OCI-LY1 (cell line): ENCODE measurements around the gene CLEC4F.

Experiments used
- H2AFZ ChIP-seq: fragments of 200-600 bp; sonication (generic), shearing (Covaris generic); 2 replicates; pipeline ENCODE4 v1.6.0; 2014; ENCODE audit warnings: antibody characterized with exemption, mild to moderate bottlenecking, low read length
- H3F3A ChIP-seq: fragments of 200-600 bp; sonication (generic), shearing (Covaris generic); 2 replicates; pipeline ENCODE4 v1.6.0; 2014; ENCODE audit warnings: mild to moderate bottlenecking, antibody characterized with exemption, low read length, moderate library complexity; ENCODE audit not compliant: insufficient read depth
- H3K27ac ChIP-seq: fragments of 200-600 bp; sonication (generic); 2 replicates; pipeline ENCODE4 v1.5.1; 2014; ENCODE audit warnings: low read length, mixed run types, mild to moderate bottlenecking, low read depth; ENCODE audit not compliant: poor library complexity, severe bottlenecking
- H3K27me3 ChIP-seq: fragments of 200-600 bp; sonication (generic); 2 replicates; pipeline ENCODE4 v1.6.0; 2014; ENCODE audit warnings: antibody characterized with exemption, mild to moderate bottlenecking, low read length, moderate library complexity; ENCODE audit not compliant: insufficient read depth
- H3K36me3 ChIP-seq: fragments of 200-600 bp; sonication (generic); 2 replicates; pipeline ENCODE4 v1.6.1; 2014; ENCODE audit warnings: mild to moderate bottlenecking, antibody characterized with exemption, low read length, moderate library complexity, mixed read lengths; ENCODE audit not compliant: insufficient read depth
- H3K4me1 ChIP-seq: fragments of 200-600 bp; sonication (generic); 2 replicates; pipeline ENCODE4 v1.5.1; 2014; ENCODE audit warnings: mild to moderate bottlenecking, low read length, moderate library complexity; ENCODE audit not compliant: insufficient read depth, severe bottlenecking
- H3K4me2 ChIP-seq: fragments of 200-600 bp; sonication (generic), shearing (Covaris generic); 2 replicates; pipeline ENCODE4 v1.6.1; 2014; ENCODE audit warnings: low read length
- H3K4me3 ChIP-seq: fragments of 200-600 bp; sonication (generic); 2 replicates; pipeline ENCODE4 v1.5.1; 2014; ENCODE audit warnings: low read length, low read depth, mild to moderate bottlenecking, mixed read lengths; ENCODE audit not compliant: poor library complexity, severe bottlenecking
- H3K79me2 ChIP-seq: fragments of 200-600 bp; shearing (Covaris generic); 2 replicates; pipeline ENCODE4 v1.6.1; 2016; ENCODE audit warnings: mixed run types, low read length, mixed read lengths; ENCODE audit not compliant: insufficient read depth
- H3K9ac ChIP-seq: fragments of 200-600 bp; sonication (generic), shearing (Covaris generic); 2 replicates; pipeline ENCODE4 v1.6.1; 2014; ENCODE audit warnings: mild to moderate bottlenecking, low read length, mixed read lengths
- H3K9me2 ChIP-seq: fragments of 200-600 bp; sonication (generic), shearing (Covaris generic); 2 replicates; pipeline ENCODE4 v1.6.1; 2014; ENCODE audit warnings: low read depth, mild to moderate bottlenecking, low read length, mixed read lengths
- H3K9me3 ChIP-seq: fragments of 200-600 bp; shearing (Covaris generic); 2 replicates; pipeline ENCODE4 v1.6.1; 2014; ENCODE audit warnings: low read length, mixed read lengths
- H4K20me1 ChIP-seq: fragments of 200-600 bp; sonication (generic), shearing (Covaris generic); 2 replicates; pipeline ENCODE4 v1.6.0; 2016; ENCODE audit warnings: mild to moderate bottlenecking, low read length; ENCODE audit not compliant: insufficient read depth
- EZH2 ChIP-seq: fragments of 200-600 bp; sonication (generic), shearing (Covaris generic); IDR thresholded peaks from 2 replicates; pipeline ENCODE4 v1.8.0; 2017; ENCODE audit warnings: borderline replicate concordance, mixed run types, mild to moderate bottlenecking, antibody characterized with exemption, low read length, moderate library complexity, mixed read lengths
- TF ChIP-seq, protein P1 (sequence below): fragments of 200-600 bp; sonication (generic), shearing (Covaris generic); IDR thresholded peaks from 2 replicates; pipeline ENCODE4 v1.5.1; 2017; ENCODE audit warnings: mild to moderate bottlenecking, antibody characterized with exemption, low read length, moderate library complexity, mixed read lengths

Gene CLEC4F

DNA sequence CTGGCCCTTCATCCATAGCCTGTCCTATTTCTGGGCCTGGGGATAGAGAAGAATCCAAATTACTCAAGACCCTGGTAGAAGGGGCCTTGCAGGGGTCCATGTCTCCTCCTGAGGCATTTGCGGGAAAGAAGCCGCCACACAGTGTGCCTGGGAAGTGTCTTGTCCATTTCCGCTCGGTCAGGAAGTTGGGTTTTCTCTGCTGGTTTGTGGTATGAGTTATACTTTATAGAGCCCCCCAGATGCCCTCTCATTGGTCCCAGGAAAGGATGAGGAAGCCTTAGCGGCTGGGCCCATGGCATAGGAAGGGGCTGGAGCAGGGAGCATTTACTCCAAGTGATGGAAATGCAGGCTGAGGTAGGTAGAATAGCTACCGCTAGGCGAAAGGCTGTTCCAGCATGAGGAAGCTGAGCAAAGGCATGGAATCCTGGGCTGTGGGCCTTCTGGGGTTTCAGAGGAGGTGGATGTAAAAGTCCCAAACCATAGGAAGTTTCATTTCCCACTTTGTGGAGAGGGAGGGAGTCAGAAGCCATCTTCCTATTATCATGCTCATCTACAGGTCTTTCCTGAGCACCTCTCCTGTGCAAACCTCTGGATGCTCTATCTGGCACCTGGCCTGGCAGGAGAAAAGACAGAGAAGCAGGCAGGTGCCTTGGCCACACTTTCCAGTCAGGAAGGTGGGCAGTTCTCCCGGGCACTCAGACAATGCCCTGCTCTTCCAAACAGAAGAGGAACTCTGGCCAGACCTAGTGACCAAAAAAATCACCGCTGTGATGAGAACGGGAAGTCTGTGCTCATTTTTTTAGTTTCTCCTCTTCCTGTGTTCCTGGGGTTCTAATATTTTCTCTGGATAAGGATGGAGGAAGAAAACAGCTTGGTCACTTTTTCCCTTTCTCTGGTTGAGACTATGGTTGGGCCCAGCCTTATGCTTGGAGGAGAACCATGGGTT lies 17.9 kb upstream of the CLEC4F start:
- Histone ChIP-seq H3K36me3 (no peaks in the 10 kb centered on the region), H3K9me3 (no peaks in the 10 kb centered on the region), H3K79me2 (no peaks in the 10 kb centered on the region), H4K20me1 (no peaks in the 10 kb centered on the region), H3F3A (no peaks in the 10 kb centered on the region), H3K4me2 (no peak overlapping the region), H3K9ac (no peak overlapping the region), H3K4me3 (no peak overlapping the region), H3K27ac (no peak overlapping the region), H3K27me3 (no peaks in the 10 kb centered on the region), H2AFZ (no peak overlapping the region), H3K4me1 (no peaks in the 10 kb centered on the region), H3K9me2 (no peaks in the 10 kb centered on the region)
- TF ChIP-seq, protein P1, sequence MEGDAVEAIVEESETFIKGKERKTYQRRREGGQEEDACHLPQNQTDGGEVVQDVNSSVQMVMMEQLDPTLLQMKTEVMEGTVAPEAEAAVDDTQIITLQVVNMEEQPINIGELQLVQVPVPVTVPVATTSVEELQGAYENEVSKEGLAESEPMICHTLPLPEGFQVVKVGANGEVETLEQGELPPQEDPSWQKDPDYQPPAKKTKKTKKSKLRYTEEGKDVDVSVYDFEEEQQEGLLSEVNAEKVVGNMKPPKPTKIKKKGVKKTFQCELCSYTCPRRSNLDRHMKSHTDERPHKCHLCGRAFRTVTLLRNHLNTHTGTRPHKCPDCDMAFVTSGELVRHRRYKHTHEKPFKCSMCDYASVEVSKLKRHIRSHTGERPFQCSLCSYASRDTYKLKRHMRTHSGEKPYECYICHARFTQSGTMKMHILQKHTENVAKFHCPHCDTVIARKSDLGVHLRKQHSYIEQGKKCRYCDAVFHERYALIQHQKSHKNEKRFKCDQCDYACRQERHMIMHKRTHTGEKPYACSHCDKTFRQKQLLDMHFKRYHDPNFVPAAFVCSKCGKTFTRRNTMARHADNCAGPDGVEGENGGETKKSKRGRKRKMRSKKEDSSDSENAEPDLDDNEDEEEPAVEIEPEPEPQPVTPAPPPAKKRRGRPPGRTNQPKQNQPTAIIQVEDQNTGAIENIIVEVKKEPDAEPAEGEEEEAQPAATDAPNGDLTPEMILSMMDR: no peak
- TF ChIP-seq EZH2: no peak

DNA sequence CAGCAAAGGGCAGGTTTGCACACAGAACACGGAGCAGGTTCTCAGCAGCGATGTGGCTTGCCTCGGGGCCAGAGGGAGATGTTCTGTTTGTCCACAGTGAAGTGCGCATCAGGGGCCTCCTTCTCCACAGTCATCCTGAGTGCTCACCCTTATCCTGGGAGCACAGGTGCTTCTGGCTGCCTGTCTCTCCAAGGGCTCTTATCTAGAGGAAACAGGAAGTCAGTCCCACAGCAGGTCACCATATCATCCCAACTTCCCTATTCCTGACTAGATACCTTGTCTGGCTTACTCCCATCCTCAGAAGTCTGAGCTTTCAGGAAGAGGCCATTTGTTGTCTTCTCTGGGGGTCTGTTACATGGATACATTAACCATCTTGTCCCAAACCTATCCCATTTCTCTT lies 15.2 kb upstream of the CLEC4F start, which contains the start of gene CD207:
Gene CD207 (minus strand): TSS at position 174 of the 400 bp plus-strand sequence. CDS start 40 bp downstream, at position 134.
- Histone ChIP-seq H3K4me2 (no peak within 1 kb of the TSS), H3K9me3 (no peaks in the 10 kb centered on the region), H4K20me1 (no peaks in the 10 kb centered on the region), H3K36me3 (no peaks in the 10 kb centered on the region), H3K4me3 (no peak within 1 kb of the TSS), H2AFZ (no peak within 1 kb of the TSS), H3K9me2 (no peaks in the 10 kb centered on the region), H3K79me2 (no peaks in the 10 kb centered on the region), H3K27ac (no peak within 1 kb of the TSS), H3K4me1 (no peaks in the 10 kb centered on the region), H3K9ac (no peak within 1 kb of the TSS), H3K27me3 (0 out of 2 replicates have a peak, but pooled peaks cover 3% of the 10 kb centered on the region), H3F3A (no peaks in the 10 kb centered on the region)
- TF ChIP-seq, protein P1: no peak
- no peak for TF ChIP-seq EZH2

DNA sequence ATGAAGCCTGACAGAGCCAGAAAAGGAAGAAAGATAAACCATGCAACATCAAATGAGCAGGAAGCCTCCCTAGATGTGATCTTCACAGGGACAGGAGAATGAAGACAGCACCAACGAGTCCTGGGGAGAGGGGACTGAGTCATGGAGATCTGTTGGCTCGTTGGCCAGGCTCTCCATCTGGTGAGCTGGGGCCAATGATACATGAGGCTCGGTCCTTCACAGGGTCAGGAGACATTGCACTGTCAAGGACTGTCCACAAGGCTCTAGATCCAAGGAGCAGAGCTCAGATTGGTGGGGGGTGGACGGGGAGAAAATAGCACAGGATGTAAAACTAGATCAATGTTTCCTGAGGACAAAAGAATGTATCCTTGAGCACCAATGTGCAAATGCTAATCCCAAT lies 14.5 kb upstream of the CLEC4F start:
- Histone ChIP-seq H3K79me2 (no peaks in the 10 kb centered on the region), H3K4me2 (no peak overlapping the region), H3K9me2 (no peaks in the 10 kb centered on the region), H3K9me3 (no peaks in the 10 kb centered on the region), H3K4me3 (no peak overlapping the region), H3F3A (no peaks in the 10 kb centered on the region), H4K20me1 (no peaks in the 10 kb centered on the region), H2AFZ (no peak overlapping the region), H3K27me3 (0 out of 2 replicates have a peak, but pooled peaks cover 3% of the 10 kb centered on the region), H3K4me1 (no peaks in the 10 kb centered on the region), H3K9ac (no peak overlapping the region), H3K27ac (no peak overlapping the region), H3K36me3 (no peaks in the 10 kb centered on the region)
- TF ChIP-seq EZH2: no peak
- TF ChIP-seq, protein P1: no peak
